B cell (primary cell): ENCODE results near the gene PDCD7.

Experiments
- EZH2 ChIP-seq: IDR thresholded peaks from 2 replicates; pipeline ENCODE4 v1.6.1; 2012; ENCODE audit warnings: borderline replicate concordance, low read depth, mild to moderate bottlenecking, moderate library complexity, low read length; ENCODE audit not compliant: insufficient read depth, poor library complexity, severe bottlenecking
- TF ChIP-seq, protein P1 (sequence below): fragments of 200-600 bp; IDR thresholded peaks from one replicate; pipeline ENCODE4 v1.8.0; 2022; ENCODE audit warnings: antibody characterized with exemption, mild to moderate bottlenecking

DNA sequence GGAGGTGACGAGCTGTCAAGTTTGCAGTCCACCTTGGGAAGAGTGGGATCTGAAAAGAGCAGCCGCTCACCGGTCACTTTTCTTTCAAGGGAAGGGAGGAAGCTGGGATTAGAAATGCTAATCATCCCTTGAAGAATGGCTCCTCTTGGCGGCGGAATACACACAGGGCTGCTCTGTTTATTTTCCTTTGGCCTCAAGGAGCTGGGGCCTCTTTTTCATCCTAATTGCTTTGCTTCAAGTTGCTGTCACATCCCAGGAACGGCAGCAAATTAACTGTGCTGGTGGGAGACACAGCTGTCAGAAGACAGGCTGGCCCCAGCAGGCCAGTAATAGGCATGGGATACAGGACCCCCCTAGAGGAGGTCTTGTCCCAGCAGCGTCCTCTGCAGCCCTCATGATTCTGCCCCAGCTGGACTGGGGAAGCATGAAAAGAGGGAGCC lies 50.3 kb downstream of the PDCD7 start:
- TF ChIP-seq EZH2 = no peak
- TF ChIP-seq, protein P1, sequence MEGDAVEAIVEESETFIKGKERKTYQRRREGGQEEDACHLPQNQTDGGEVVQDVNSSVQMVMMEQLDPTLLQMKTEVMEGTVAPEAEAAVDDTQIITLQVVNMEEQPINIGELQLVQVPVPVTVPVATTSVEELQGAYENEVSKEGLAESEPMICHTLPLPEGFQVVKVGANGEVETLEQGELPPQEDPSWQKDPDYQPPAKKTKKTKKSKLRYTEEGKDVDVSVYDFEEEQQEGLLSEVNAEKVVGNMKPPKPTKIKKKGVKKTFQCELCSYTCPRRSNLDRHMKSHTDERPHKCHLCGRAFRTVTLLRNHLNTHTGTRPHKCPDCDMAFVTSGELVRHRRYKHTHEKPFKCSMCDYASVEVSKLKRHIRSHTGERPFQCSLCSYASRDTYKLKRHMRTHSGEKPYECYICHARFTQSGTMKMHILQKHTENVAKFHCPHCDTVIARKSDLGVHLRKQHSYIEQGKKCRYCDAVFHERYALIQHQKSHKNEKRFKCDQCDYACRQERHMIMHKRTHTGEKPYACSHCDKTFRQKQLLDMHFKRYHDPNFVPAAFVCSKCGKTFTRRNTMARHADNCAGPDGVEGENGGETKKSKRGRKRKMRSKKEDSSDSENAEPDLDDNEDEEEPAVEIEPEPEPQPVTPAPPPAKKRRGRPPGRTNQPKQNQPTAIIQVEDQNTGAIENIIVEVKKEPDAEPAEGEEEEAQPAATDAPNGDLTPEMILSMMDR = no peak
